ENCODE results near the gene EHD3. TPM values are rescaled to one million over a fixed set of nuclear protein-coding genes. Genes with fewer than 3 reads are reported as not detected.

EHD3 gene
- total RNA-seq, 1 donor from 2014 or later, result 13.2 TPM

DNA sequence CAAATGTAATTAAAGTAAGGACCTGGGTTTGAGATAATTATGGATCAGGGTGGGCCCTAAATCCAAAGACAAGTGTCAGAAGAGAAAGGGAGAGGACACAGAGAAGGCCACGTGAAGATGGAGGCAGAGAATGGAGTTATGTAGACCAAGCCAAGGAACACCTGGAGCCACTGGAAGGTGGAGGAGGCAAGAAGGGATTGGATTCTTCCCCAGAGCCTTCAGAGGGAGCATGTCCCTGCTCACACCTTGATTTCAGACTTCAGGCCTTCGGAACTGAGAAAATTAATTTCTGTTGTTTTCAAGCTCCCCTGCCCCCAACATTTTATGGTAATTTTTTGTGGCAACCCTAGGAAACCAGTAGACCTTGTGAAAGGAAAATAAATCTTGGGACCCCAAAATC, 36.3 kb upstream of the EHD3 start:
- no peak overlapping the region for H3K27ac Mint-ChIP-seq
- no peak overlapping the region for H3K4me3 Mint-ChIP-seq
- TF ChIP-seq, protein P1, sequence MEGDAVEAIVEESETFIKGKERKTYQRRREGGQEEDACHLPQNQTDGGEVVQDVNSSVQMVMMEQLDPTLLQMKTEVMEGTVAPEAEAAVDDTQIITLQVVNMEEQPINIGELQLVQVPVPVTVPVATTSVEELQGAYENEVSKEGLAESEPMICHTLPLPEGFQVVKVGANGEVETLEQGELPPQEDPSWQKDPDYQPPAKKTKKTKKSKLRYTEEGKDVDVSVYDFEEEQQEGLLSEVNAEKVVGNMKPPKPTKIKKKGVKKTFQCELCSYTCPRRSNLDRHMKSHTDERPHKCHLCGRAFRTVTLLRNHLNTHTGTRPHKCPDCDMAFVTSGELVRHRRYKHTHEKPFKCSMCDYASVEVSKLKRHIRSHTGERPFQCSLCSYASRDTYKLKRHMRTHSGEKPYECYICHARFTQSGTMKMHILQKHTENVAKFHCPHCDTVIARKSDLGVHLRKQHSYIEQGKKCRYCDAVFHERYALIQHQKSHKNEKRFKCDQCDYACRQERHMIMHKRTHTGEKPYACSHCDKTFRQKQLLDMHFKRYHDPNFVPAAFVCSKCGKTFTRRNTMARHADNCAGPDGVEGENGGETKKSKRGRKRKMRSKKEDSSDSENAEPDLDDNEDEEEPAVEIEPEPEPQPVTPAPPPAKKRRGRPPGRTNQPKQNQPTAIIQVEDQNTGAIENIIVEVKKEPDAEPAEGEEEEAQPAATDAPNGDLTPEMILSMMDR (IDR thresholded peaks at IDR 0.05; ENCODE audit: unreplicated experiment), result no peak
- peaks cover 5% of the 10 kb centered on the region for H3K9me3 Mint-ChIP-seq
- peaks cover 7% of the 10 kb centered on the region for H3K27me3 Mint-ChIP-seq (ENCODE audit: low read depth)
- no peaks in the 10 kb centered on the region for H3K4me1 Mint-ChIP-seq
- H3K36me3 Mint-ChIP-seq, result no peaks in the 10 kb centered on the region
- DNase-seq (ENCODE audit: low spot score in 2 of 2, unreplicated experiment in 2 of 2), result no peak

DNA sequence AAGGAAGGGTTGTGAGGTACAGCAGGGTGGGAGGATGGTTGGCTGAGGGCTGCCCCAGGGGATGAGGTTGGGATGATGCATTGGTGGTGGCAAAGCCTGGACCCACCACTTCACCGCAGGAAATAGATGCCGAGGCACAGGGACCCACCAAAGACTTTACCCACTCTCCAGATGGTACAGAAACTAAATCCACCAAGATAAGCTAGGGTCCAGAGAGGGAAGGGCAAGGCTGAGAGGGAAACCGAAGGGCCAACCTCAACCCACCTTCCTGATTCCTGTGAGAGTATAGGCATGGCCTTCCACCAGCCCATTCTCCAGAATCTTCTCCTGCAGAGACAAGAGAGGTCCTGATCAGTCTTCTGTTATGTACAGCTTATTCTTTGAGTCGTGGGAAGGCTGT, 34.7 kb upstream of the EHD3 start:
- Mint-ChIP-seq H3K27me3 (ENCODE audit: low read depth) (peaks cover 11% of the 10 kb centered on the region), H3K9me3 (peaks cover 5% of the 10 kb centered on the region), H3K36me3 (no peaks in the 10 kb centered on the region), H3K4me1 (no peaks in the 10 kb centered on the region), H3K4me3 (no peak overlapping the region), H3K27ac (no peak overlapping the region)
- DNase-seq (ENCODE audit: low spot score in 2 of 2, unreplicated experiment in 2 of 2), result no peak
- TF ChIP-seq, protein P1 (IDR thresholded peaks at IDR 0.05; ENCODE audit: unreplicated experiment), result no peak

DNA sequence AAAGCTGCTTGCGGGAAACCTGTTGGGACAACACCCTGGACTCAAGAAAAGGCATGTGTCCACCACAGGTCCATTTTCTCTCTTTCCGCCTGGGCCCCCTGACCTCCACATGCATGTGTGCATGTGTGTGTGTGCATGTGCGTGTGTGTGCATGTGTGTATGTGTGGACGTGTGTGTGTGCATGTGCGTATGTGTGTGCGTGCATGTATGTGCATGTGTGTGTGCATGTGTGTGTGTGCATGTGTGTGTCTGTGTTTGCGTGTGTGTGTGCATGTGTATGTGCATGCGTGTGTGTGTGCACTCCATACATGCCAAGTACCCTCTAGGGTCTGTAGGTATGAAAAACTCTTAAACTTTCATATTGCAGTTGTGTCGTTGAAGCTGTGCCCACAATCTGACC, 33.0 kb upstream of the EHD3 start:
- TF ChIP-seq, protein P1 (IDR thresholded peaks at IDR 0.05; ENCODE audit: unreplicated experiment), result no peak
- no peak for DNase-seq (ENCODE audit: low spot score in 2 of 2, unreplicated experiment in 2 of 2)
- Mint-ChIP-seq H3K4me3 (no peak overlapping the region), H3K27me3 (ENCODE audit: low read depth) (peaks cover 11% of the 10 kb centered on the region), H3K27ac (no peak overlapping the region), H3K36me3 (no peaks in the 10 kb centered on the region), H3K9me3 (peaks cover 5% of the 10 kb centered on the region), H3K4me1 (peaks cover 8% of the 10 kb centered on the region)

DNA sequence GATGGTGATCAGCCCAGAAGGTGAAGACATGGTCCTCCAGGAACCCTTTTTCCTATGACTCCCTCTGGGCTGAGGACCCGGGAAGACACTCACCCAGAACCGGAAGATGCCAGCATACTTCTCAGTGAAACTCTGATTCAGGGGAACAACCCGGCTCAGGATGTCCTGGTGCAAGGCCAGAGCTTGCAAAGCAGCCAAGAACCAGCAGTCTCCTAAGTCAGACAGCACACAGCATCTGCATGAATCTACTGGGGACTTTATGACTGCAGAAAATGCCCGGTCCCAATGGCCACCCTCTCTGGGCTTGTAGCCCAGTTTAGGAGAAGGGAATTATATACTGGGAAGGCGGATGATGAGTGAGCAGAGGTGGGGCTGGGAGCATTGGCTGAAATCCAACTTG, 31.9 kb upstream of the EHD3 start:
- Mint-ChIP-seq H3K27ac (no peak overlapping the region), H3K36me3 (no peaks in the 10 kb centered on the region), H3K4me1 (peaks cover 8% of the 10 kb centered on the region), H3K9me3 (peaks cover 5% of the 10 kb centered on the region), H3K4me3 (no peak overlapping the region), H3K27me3 (ENCODE audit: low read depth) (peaks cover 11% of the 10 kb centered on the region)
- no peak for DNase-seq (ENCODE audit: low spot score in 2 of 2, unreplicated experiment in 2 of 2)
- TF ChIP-seq, protein P1 (IDR thresholded peaks at IDR 0.05; ENCODE audit: unreplicated experiment), result no peak

DNA sequence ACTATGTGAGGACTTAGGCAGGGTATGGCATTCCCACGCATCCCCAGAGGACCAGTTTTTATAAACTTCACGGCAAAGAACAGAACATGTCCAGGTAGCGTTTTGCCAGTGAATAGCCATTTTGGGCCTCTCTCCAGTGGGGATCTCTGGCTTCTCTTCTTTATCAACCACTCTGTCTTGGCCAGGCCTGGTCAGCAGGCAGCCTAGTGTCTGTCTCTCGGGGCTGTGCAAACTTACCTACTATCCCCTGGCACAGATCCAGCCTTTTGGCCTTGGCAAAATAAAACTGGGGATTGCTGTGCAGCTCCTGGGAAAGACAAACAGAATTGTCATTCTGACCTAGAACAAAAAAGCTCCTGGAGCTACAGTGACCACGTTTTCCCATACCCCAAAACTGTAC, 31.1 kb upstream of the EHD3 start:
- TF ChIP-seq, protein P1 (IDR thresholded peaks at IDR 0.05; ENCODE audit: unreplicated experiment), result no peak
- H3K4me3 Mint-ChIP-seq, result no peak overlapping the region
- no peaks in the 10 kb centered on the region for H3K36me3 Mint-ChIP-seq
- DNase-seq (ENCODE audit: low spot score in 2 of 2, unreplicated experiment in 2 of 2), result no peak
- peaks cover 10% of the 10 kb centered on the region for H3K4me1 Mint-ChIP-seq
- H3K9me3 Mint-ChIP-seq, result peaks cover 5% of the 10 kb centered on the region
- H3K27me3 Mint-ChIP-seq (ENCODE audit: low read depth), result peaks cover 11% of the 10 kb centered on the region
- H3K27ac Mint-ChIP-seq, result no peak overlapping the region

DNA sequence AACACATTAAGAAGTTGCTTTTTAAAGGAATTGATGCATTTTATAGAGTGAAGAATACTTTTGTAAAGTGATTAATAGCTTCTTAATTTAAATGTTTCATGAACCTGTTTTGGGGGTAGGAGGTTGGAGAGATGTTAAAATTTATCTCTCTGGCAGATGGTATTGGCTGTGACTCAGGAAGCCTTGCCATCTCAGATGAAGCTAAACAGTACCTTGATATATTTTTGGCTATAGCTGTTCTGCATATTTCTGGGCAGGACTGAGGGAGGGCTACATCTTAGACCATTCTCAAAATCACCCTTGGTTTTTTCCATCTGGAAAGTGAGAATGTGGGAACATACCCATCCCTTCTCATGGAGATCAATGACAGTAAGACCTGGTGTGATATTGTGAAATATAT, 30.0 kb upstream of the EHD3 start:
- Mint-ChIP-seq H3K9me3 (peaks cover 2% of the 10 kb centered on the region), H3K27ac (no peak overlapping the region), H3K4me1 (peaks cover 17% of the 10 kb centered on the region), H3K36me3 (no peaks in the 10 kb centered on the region), H3K27me3 (ENCODE audit: low read depth) (peaks cover 8% of the 10 kb centered on the region), H3K4me3 (no peak overlapping the region)
- DNase-seq (ENCODE audit: low spot score in 2 of 2, unreplicated experiment in 2 of 2), result no peak
- TF ChIP-seq, protein P1 (IDR thresholded peaks at IDR 0.05; ENCODE audit: unreplicated experiment), result no peak
